Liver (tissue), 9 donors: ENCODE data around the gene BMAL1. TPM values are rescaled to one million over a fixed set of nuclear protein-coding genes. Genes with fewer than 3 reads are reported as not detected.

ENCODE experiments used
- DNase-seq: peaks from one replicate; pipeline ENCODE4 v3.0.0-alpha.2; 2017; ENCODE audit warnings: low spot score
- H3K27ac ChIP-seq, 2 donors: one replicate each; pipeline ENCODE4 v1.7.0; 2013; ENCODE audit warnings: inconsistent platforms in 2 of 2, low read length in 2 of 2, control low read depth in 1 of 2, low read depth in 1 of 2, mild to moderate bottlenecking in 1 of 2
- H3K27me3 ChIP-seq, 4 donors: one replicate each; pipeline versions ENCODE4 v1.6.1 to v1.7.0; 2013; ENCODE audit warnings: low read length in 3 of 4, inconsistent platforms in 1 of 4, mild to moderate bottlenecking in 1 of 4, moderate library complexity in 1 of 4; ENCODE audit not compliant: control insufficient read depth in 4 of 4, insufficient read depth in 4 of 4
- H3K36me3 ChIP-seq, 4 donors: one replicate each; pipeline versions ENCODE4 v1.6.1 to v1.7.0; 2013; ENCODE audit warnings: low read length in 3 of 4, mild to moderate bottlenecking in 3 of 4, low read depth in 1 of 4, moderate library complexity in 1 of 4; ENCODE audit not compliant: control insufficient read depth in 4 of 4, insufficient read depth in 3 of 4
- H3K4me1 ChIP-seq, 4 donors: one replicate each; pipeline versions ENCODE4 v1.6.1 to v1.7.0; 2013; ENCODE audit warnings: low read length in 3 of 4, mild to moderate bottlenecking in 3 of 4, moderate library complexity in 1 of 4; ENCODE audit not compliant: control insufficient read depth in 4 of 4, insufficient read depth in 4 of 4
- H3K4me3 ChIP-seq, 3 donors: one replicate each; pipeline versions ENCODE4 v1.6.1 to v1.7.0; 2013; ENCODE audit warnings: low read length in 3 of 3, control low read depth in 1 of 3, low read depth in 1 of 3, mild to moderate bottlenecking in 1 of 3
- H3K9ac ChIP-seq, 2 donors: one replicate each; pipeline ENCODE4 v1.7.0; 2013; ENCODE audit warnings: low read length in 2 of 2, mild to moderate bottlenecking in 2 of 2, moderate library complexity in 2 of 2, control low read depth in 1 of 2, low read depth in 1 of 2
- H3K9me3 ChIP-seq, 4 donors: one replicate each; pipeline versions ENCODE4 v1.6.1 to v1.7.0; 2013; ENCODE audit warnings: low read length in 3 of 4; ENCODE audit not compliant: control insufficient read depth in 4 of 4
- ATF3 ChIP-seq: IDR thresholded peaks from 2 replicates; pipeline ENCODE4 v1.6.1; 2016; ENCODE audit warnings: antibody characterized with exemption
- CTCF ChIP-seq: fragments of 150-350 bp; IDR thresholded peaks from 2 replicates; pipeline ENCODE4 v1.5.1; 2017; ENCODE audit warnings: improper control_type of control experiment, low read depth, low read length; ENCODE audit not compliant: missing input control
- EGR1 ChIP-seq, 2 donors: IDR thresholded peaks; 2 replicates each; pipeline ENCODE4 v1.6.1; 2016 to 2018; ENCODE audit warnings: antibody characterized with exemption in 2 of 2, low read depth in 2 of 2
- FOXA1 ChIP-seq: IDR thresholded peaks from 2 replicates; pipeline ENCODE4 v1.6.1; 2016; ENCODE audit warnings: antibody characterized with exemption
- FOXA2 ChIP-seq: IDR thresholded peaks from 2 replicates; pipeline ENCODE4 v1.6.1; 2016; ENCODE audit warnings: antibody characterized with exemption
- GABPA ChIP-seq, 2 donors: IDR thresholded peaks in 1 of 2; conservative IDR thresholded peaks in 1 of 2; 2 replicates each; pipeline ENCODE4 v1.6.1; 2016; ENCODE audit warnings: antibody characterized with exemption in 2 of 2, mild to moderate bottlenecking in 1 of 2, moderate library complexity in 1 of 2
- HNF4A ChIP-seq, 2 donors: conservative IDR thresholded peaks; 2 replicates each; pipeline ENCODE4 v1.6.1; 2016; ENCODE audit warnings: antibody characterized with exemption in 2 of 2, mild to moderate bottlenecking in 2 of 2
- HNF4G ChIP-seq: IDR thresholded peaks from 2 replicates; pipeline ENCODE4 v1.6.1; 2016; ENCODE audit warnings: antibody characterized with exemption
- JUND ChIP-seq, 2 donors: IDR thresholded peaks; 2 replicates each; pipeline ENCODE4 v1.6.1; 2016; ENCODE audit warnings: antibody characterized with exemption in 2 of 2
- MAX ChIP-seq: IDR thresholded peaks from 2 replicates; pipeline ENCODE4 v1.6.1; 2016; ENCODE audit warnings: antibody characterized with exemption
- NR2F2 ChIP-seq: IDR thresholded peaks from 2 replicates; pipeline ENCODE4 v1.6.1; 2016; ENCODE audit warnings: antibody characterized with exemption
- RAD21 ChIP-seq, 2 donors: IDR thresholded peaks; 2 replicates each; pipeline ENCODE4 v1.6.1; 2016; ENCODE audit warnings: antibody characterized with exemption in 2 of 2, mild to moderate bottlenecking in 2 of 2
- REST ChIP-seq: IDR thresholded peaks from 2 replicates; pipeline ENCODE4 v1.6.1; 2016; ENCODE audit warnings: antibody characterized with exemption, mild to moderate bottlenecking
- RXRA ChIP-seq, 2 donors: IDR thresholded peaks; 2 replicates each; pipeline ENCODE4 v1.6.1; 2017 to 2018; ENCODE audit warnings: antibody characterized with exemption in 2 of 2, mild to moderate bottlenecking in 1 of 2
- SP1 ChIP-seq: IDR thresholded peaks from 2 replicates; pipeline ENCODE4 v1.6.1; 2018; ENCODE audit warnings: antibody characterized with exemption, mild to moderate bottlenecking
- TAF1 ChIP-seq: conservative IDR thresholded peaks from 2 replicates; pipeline ENCODE4 v1.6.1; 2016; ENCODE audit warnings: antibody characterized with exemption, mild to moderate bottlenecking
- YY1 ChIP-seq: IDR thresholded peaks from 2 replicates; pipeline ENCODE4 v1.6.1; 2016; ENCODE audit warnings: antibody characterized with exemption, mild to moderate bottlenecking
- ZBTB33 ChIP-seq: IDR thresholded peaks from 2 replicates; pipeline ENCODE4 v1.6.1; 2016; ENCODE audit warnings: antibody characterized with exemption
- WGBS: extraction: QIAGEN DNeasy Blood & Tissue Kit; methylation state at CpG from one replicate; pipeline ENCODE4 v1.1.7; 2013; 5-methylcytosine and 5-hydroxymethylcytosine counted together
- polyA plus RNA-seq, 2 donors: library from polyadenylated mRNA; stranded (reverse) in 1 of 2; unstranded in 1 of 2; fragments of 200-250 nt in 1 of 2; fragments of >200 nt in 1 of 2; fragmentation: Nextera tagmentation in 1 of 2; extraction: Ambion mirVana in 1 of 2; gene quantifications; one replicate each; pipeline versions ENCODE4 v1.2.1 to v1.2.3, GENCODE V29; 2013 to 2015
- total RNA-seq, 2 donors: library from RNA; depleted of rRNA; stranded (reverse); fragments of >200 nt; gene quantifications; one replicate each; pipeline ENCODE4 v1.2.3, GENCODE V29; 2014
- donor health status: healthy.
- donor health status: healthy.
- donor health status: healthy.
- donor health status: healthy.
- donor health status: healthy.

Gene BMAL1
- total and polyA plus RNA-seq, 4 donors: 4.7 to 39.0 (median 15.0) TPM

GRCh38 chr11:13315517-13316432 lies 38.2 kb downstream of the BMAL1 start:
- no peak for TF ChIP-seq ATF3
- TF ChIP-seq JUND (IDR thresholded peaks at IDR 0.05): no peak
- peak; percentile 51 for TF ChIP-seq SP1
- no peak for TF ChIP-seq EGR1 (IDR thresholded peaks at IDR 0.05; ENCODE audit: low read depth in 2 of 2)
- TF ChIP-seq TAF1: no peak
- peak; percentile 72 for TF ChIP-seq NR2F2
- TF ChIP-seq HNF4A (conservative IDR thresholded peaks at IDR 0.05): peak; percentile 69 to 71
- TF ChIP-seq HNF4G: no peak
- TF ChIP-seq FOXA2: no peak
- no peak for TF ChIP-seq GABPA (IDR thresholded peaks at IDR 0.05 in 1 of 2, conservative IDR thresholded peaks at IDR 0.05 in 1 of 2)
- peak; percentile 41 for TF ChIP-seq YY1
- peak in 1 of 2 donors; percentile 51 for TF ChIP-seq RAD21 (IDR thresholded peaks at IDR 0.05)
- TF ChIP-seq MAX: no peak
- no peak for TF ChIP-seq CTCF
- TF ChIP-seq REST: no peak
- no peak for TF ChIP-seq ZBTB33
- TF ChIP-seq FOXA1: no peak
- peak; percentile 78 to 85 for TF ChIP-seq RXRA (IDR thresholded peaks at IDR 0.05)
- Histone ChIP-seq H3K9ac (no peak overlapping the region), H3K27me3 (no peaks in the 10 kb centered on the region), H3K4me3 (no peak overlapping the region), H3K4me1 (peaks cover 18 to 63% (median 49%) of the 10 kb centered on the region in 4 donors), H3K9me3 (no peaks in the 10 kb centered on the region), H3K27ac (no peak overlapping the region), H3K36me3 (peaks cover 0 to 4% (median 1%) of the 10 kb centered on the region in 4 donors)
- no peak for DNase-seq
- WGBS: 56% methylated on average over 11 of the region's 11 CpGs
